ENCODE measurements around the gene TRIM33.

Gene TRIM33

GRCh38 chr1:114346480-114347029 is 164.4 kb downstream of the TRIM33 start:
- DNase-seq = peak; percentile 97

DNA sequence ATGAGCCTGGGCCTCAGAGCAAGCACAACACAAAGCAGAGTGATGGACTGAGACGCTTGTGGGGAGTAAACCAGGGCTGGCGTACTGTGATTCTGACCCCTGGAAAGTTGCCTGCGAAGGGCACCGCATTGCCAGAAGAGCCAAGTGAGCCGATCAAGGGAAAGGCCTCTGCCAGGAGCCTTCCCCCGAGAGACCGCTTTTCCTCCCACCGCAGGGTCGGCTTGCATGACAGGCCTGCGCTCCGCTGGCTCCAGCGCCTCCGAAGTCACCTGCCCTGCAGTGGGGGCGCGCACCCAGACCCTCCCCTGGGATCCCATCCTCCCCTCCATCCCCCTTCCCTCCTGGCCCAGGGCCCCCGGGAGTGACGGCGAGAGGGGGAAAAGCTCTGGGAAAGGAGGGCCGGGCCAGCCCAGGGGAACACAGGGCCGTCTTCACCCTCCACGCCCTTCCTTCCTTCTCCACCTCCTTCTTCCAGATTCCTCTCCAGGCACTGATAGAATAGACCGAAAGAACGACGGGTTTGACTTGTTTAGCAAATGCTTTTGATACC is 165.0 kb downstream of the TRIM33 start:
- no peak for DNase-seq

DNA sequence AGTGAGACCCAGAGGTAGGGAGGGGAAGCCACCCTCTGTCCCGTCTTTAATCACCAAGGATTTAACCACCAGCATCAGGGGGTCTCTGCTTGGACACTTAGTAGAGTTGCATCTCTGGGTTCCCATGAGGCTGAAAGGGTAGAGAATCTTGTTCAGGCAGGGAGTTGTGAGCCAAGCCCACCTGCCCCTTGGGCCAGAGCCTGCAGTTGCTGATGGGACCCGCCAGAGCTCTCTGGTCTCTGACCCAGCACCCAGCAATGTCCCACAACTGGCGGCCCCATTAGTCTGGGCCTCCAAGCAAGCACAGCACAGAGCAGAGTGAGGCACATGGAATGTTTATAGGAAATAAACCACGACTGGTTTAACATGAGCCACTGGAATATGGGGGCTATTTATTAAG is 166.3 kb downstream of the TRIM33 start:
- no peak for DNase-seq
